GM13976 (cell line): ENCODE measurements around the gene MACROD1.

Experiments
- DNase-seq: peaks from one replicate; pipeline ENCODE4 v3.0.0; 2012; ENCODE audit warnings: low spot score
- in situ Hi-C: fragments of 300-500 bp; cut with MboI; formaldehyde crosslinking; loops from one replicate; pipeline ENCODE4 v1.12.0; 2022; ENCODE audit warnings: low sequenced_read_pairs, mixed read lengths, inconsistent platforms; ENCODE audit not compliant: unreplicated experiment
- TF ChIP-seq, protein P1 (sequence below): IDR thresholded peaks from 2 replicates; pipeline ENCODE4 v1.5.1; 2012; ENCODE audit warnings: borderline replicate concordance, mild to moderate bottlenecking; ENCODE audit not compliant: insufficient read depth; ENCODE audit errors: extremely low read depth, missing control alignments, control extremely low read depth

Gene MACROD1

DNA sequence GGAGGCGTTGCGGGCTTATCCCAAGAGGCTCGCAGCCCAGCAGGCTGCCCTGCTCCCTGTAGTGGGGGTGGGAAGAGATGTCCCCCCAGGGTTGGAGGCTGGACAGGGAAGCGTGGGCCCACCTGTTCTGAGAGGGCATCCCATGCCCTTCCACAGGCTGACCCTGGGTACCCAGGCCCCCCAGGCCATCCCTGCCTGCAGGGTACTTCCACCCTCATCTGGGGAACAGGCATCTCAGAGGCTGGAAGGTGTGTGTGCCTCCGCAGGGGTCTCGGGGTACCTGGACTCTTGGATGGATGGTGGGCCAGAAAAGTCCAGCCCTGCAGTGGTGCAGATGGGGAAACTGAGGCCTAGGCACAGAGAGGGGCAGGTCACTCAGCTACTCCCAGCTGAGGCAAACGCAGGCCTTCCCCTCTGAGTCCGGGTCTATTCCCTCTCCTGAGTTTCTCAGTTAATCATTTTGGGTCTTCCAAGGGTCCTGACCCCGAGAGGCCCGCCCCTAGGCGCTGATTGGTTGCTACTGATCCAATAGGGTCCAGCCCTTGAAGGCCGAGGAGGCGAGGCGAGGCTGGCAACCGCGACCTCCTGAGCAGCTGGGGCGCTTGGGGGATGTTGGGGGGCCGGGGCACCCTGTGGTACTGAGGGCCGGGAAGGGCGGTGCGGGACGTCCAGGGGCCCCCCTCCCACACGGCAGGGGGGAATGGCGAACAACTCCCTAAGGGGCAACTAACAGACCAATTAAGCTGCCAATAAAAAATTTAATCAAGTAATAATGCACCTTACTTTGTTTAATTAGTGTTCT lies 106.4 kb downstream of the MACROD1 start:
- in situ Hi-C loops, result no loop called here
- DNase-seq, result no peak
- TF ChIP-seq, protein P1, sequence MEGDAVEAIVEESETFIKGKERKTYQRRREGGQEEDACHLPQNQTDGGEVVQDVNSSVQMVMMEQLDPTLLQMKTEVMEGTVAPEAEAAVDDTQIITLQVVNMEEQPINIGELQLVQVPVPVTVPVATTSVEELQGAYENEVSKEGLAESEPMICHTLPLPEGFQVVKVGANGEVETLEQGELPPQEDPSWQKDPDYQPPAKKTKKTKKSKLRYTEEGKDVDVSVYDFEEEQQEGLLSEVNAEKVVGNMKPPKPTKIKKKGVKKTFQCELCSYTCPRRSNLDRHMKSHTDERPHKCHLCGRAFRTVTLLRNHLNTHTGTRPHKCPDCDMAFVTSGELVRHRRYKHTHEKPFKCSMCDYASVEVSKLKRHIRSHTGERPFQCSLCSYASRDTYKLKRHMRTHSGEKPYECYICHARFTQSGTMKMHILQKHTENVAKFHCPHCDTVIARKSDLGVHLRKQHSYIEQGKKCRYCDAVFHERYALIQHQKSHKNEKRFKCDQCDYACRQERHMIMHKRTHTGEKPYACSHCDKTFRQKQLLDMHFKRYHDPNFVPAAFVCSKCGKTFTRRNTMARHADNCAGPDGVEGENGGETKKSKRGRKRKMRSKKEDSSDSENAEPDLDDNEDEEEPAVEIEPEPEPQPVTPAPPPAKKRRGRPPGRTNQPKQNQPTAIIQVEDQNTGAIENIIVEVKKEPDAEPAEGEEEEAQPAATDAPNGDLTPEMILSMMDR, result no peak

DNA sequence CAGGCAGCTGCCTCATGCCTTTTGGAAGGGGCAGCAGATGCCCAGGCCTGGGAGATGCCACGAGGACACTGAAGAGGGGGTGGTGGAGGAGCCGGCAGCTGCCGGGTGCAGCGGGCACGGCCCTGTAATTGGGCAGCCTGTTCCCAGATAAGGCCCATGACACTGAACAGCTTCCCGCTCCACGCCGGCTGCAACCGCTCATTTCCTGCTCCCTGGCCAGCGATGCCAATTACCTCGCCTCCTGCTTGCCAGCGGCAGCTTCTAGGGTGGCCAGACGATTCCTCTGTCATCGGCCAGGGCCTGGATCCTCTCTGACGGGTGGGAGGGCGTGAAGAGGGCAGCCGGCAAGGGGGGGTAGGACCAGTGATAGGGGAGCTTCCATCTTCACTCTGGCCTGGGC lies 107.4 kb downstream of the MACROD1 start:
- TF ChIP-seq, protein P1, result no peak
- DNase-seq, result no peak
- in situ Hi-C loops, result no loop called here

DNA sequence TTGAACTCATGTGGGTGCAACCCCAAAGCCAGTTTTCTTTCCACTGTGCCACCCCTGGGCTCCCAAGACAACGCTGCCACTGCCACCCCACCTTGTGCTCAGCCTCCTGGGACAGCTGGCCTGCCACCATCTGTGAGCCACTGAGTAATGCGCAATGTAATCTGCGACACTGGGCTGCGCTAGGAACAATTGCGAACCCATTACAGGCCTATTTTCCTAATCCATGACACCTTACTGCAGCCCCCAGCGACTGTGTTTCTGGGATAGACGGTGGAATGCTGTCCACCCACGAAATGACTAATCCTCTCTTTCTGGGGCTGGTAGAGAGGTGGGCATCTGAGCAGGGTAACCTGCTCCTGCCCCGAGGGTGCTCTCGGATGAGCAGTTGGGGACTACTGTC lies 108.0 kb downstream of the MACROD1 start:
- DNase-seq, result no peak
- TF ChIP-seq, protein P1, result no peak
- in situ Hi-C loops, result no loop called here

DNA sequence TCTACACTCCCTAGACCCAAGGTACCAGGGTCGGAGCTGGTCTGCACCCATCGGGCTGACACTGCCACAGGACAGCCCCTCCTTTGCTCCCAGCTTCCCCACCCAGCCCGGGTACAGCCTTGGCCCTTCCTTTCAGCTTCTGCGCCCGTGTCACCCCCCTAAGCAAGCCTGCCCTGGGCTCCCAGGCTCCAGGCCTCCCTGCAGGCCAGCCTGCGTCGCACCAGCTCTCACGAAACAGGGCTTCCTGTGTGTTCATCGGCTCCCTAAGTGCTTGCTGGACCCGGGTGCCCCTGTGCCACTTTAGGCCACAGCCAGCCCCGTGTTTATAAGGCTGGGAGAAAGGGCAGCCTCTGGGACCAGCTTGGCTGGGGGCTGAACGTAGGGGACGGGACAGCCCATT lies 109.1 kb downstream of the MACROD1 start:
- in situ Hi-C loops, result no loop called here
- TF ChIP-seq, protein P1, result no peak
- no peak for DNase-seq

DNA sequence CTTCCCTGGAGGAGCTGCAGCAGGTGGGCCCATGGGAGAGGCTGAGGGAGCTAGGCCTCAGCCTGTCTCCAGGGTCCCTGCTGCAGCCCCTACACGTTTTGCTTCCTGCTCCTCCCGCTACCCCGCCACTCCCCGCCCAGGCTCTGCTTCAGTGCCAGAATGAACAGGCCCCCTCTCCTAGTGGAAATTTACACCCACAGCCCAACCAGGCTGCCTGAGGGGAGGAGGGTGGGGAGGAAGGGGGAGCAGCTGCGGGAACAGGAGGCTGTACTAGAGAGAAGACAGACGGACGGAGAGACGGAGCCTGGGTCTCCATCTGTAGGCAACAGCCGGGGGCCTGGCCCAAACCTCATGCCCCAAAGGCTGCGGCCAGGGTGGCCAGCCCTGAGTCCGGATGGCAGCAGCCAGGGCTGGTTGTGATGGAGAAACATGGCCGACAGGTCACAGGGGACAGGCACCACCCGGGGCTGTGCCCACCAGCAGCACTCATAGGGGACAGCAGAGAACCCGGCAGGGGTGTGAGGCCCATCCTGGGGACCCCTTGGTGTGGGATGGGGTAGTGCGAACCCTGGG lies 109.6 kb downstream of the MACROD1 start:
- in situ Hi-C loops, result no loop called here
- DNase-seq, result no peak
- TF ChIP-seq, protein P1, result no peak

DNA sequence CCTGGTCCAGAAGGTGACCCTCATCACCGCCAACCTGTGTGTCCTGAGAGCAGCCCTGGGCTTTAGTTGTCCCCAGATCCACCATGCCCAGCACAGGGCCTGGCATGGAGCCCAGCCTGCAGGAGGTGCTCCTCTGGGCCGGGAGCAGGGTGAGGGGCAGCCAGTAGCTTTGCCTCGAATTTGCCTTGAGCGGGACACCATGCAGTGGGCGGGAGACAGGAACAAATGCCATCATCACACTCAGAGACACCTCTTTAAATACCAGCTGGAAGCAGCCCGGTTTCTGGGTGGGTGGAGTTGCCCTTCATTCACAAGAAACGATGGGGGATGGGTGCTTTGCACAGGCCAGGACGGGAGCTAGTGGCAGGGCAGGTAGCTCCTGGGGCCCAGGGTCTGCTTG lies 110.8 kb downstream of the MACROD1 start:
- DNase-seq, result no peak
- in situ Hi-C loops, result no loop called here
- TF ChIP-seq, protein P1, result no peak
